ENCODE data around the gene CDH2.

DNA sequence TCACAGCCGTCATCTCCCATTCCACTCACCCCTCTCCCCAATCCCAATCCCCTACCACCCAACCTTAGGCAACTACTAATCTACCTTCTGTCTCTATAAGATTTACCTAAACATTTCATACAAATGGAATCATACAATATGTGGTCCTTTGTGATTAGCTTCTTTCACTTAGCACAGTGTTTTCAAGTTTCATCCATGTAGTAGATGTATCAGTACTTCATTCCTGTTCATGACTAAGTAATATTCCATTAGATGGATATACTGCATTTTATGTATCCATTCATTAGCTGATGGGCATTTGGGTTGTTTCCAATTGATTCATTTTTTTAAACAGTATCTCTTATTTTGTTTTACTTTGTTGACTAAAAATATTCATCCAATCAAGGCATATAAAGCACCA lies 109.6 kb downstream of the CDH2 start:
- TF ChIP-seq, protein P1, sequence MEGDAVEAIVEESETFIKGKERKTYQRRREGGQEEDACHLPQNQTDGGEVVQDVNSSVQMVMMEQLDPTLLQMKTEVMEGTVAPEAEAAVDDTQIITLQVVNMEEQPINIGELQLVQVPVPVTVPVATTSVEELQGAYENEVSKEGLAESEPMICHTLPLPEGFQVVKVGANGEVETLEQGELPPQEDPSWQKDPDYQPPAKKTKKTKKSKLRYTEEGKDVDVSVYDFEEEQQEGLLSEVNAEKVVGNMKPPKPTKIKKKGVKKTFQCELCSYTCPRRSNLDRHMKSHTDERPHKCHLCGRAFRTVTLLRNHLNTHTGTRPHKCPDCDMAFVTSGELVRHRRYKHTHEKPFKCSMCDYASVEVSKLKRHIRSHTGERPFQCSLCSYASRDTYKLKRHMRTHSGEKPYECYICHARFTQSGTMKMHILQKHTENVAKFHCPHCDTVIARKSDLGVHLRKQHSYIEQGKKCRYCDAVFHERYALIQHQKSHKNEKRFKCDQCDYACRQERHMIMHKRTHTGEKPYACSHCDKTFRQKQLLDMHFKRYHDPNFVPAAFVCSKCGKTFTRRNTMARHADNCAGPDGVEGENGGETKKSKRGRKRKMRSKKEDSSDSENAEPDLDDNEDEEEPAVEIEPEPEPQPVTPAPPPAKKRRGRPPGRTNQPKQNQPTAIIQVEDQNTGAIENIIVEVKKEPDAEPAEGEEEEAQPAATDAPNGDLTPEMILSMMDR (conservative IDR thresholded peaks at IDR 0.05): no peak
- no peak for TF ChIP-seq EZH2 (IDR thresholded peaks at IDR 0.05; ENCODE audit: low read depth)
